Epithelial cell of proximal tubule (primary cell): ENCODE data around the gene PCSK5. TPM values are rescaled to one million over a fixed set of nuclear protein-coding genes. Genes with fewer than 3 reads are reported as not detected.

Experiments
- DNase-seq: peaks from one replicate; pipeline ENCODE4 v3.0.0-alpha.2; 2011; ENCODE audit warnings: low read depth
- H3K4me3 ChIP-seq: 2 replicates; pipeline ENCODE4 v1.5.1; 2011; ENCODE audit warnings: low read depth, mild to moderate bottlenecking, low read length
- CTCF ChIP-seq: conservative IDR thresholded peaks from 2 replicates; pipeline ENCODE4 v1.5.1; 2012; ENCODE audit warnings: low read depth, mild to moderate bottlenecking, low read length
- total RNA-seq: library from RNA; depleted of rRNA; stranded (reverse); fragments of >200 nt; gene quantifications from 2 replicates; pipeline ENCODE4 v1.2.3, GENCODE V29; 2015

Gene PCSK5
- 14.6 and 23.2 TPM in 2 replicates for total RNA-seq

DNA sequence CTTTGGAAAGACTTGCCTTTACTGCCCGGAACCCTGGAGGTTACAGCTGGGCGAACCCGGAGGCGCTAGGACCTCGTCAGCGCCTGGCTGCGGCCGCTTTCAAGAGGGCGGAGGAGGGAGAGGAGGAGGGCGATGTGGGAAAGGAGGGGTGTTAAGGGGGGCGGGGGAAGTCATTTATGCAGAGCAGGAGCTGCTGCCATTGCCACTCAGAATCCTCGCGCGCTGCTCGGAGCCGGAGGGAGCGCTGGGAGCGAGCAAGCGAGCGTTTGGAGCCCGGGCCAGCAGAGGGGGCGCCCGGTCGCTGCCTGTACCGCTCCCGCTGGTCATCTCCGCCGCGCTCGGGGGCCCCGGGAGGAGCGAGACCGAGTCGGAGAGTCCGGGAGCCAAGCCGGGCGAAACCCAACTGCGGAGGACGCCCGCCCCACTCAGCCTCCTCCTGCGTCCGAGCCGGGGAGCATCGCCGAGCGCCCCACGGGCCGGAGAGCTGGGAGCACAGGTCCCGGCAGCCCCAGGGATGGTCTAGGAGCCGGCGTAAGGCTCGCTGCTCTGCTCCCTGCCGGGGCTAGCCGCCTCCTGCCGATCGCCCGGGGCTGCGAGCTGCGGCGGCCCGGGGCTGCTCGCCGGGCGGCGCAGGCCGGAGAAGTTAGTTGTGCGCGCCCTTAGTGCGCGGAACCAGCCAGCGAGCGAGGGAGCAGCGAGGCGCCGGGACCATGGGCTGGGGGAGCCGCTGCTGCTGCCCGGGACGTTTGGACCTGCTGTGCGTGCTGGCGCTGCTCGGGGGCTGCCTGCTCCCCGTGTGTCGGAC, at the start of gene PCSK5:
TSS of gene PCSK5 (plus strand) at position 202 of the 805 bp plus-strand sequence. CDS start at position 711, 509 bp downstream.
- peak within 1 kb of the TSS; percentile 64 for H3K4me3 ChIP-seq
- peak; percentile 68 for DNase-seq
- peak; percentile 31 for TF ChIP-seq CTCF

- DNase-seq: no peak
- TF ChIP-seq CTCF: no peak
- H3K4me3 ChIP-seq: no peak overlapping the region
Measured at GRCh38 chr9:75844321-75844720, 46.2 kb upstream of the PCSK5 start.

DNA sequence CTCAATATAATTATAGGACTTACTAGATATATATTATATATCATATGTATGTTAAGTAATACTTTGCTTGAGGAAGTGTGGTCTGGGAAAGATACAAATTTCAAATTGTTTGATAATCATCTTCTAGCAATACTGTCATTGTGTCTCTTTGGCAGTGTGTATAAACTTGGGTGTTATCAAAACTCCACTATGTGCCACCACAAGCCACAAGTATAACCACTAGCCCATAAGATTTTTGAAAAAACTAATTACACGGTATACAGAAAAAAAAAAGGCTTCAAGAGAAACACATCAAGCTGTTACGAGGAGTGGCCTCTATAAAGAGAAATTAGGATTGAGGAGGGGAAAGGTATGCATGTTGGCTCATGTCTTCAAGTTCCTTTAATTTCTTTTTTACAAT, 44.7 kb upstream of the PCSK5 start:
- no peak for DNase-seq
- no peak overlapping the region for H3K4me3 ChIP-seq
- TF ChIP-seq CTCF: no peak

- no peak overlapping the region for H3K4me3 ChIP-seq
- TF ChIP-seq CTCF: no peak
- no peak for DNase-seq
Measured at GRCh38 chr9:75847085-75847484, 43.4 kb upstream of the PCSK5 start.

DNA sequence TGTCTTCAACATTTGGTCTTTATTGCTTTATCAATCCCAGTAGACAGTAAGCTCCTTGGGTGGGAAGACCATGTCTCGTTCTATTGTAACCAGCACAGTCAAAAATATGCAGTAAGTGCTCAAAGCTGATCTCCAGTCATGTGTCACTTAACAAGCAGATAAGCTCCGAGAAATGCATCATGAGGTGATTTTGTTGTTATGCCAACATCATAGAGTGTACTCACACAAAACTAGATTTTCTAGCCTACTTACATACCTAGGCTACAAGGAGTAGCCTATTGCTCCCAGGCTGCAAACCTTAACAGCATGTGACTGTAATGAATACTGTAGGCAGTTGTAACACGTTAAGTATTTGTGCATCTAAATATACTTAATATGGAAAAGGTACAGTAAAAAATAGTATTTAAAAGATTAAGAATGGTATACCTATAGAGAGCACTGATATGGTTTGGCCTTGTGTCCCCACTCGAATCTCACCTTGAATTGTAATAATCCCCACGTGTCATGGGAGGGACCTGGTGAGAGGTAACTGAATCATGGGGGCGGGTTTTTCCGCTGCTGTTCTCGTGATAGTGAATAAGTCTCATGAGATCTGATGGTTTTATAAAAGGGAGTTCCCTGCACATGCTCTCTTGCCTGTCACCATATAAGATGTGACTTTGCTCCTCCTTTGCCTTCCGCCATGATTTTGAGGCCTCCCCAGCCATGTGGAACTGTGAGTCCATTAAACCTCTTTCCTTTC, 39.8 kb upstream of the PCSK5 start:
- no peak overlapping the region for H3K4me3 ChIP-seq
- no peak for DNase-seq

DNA sequence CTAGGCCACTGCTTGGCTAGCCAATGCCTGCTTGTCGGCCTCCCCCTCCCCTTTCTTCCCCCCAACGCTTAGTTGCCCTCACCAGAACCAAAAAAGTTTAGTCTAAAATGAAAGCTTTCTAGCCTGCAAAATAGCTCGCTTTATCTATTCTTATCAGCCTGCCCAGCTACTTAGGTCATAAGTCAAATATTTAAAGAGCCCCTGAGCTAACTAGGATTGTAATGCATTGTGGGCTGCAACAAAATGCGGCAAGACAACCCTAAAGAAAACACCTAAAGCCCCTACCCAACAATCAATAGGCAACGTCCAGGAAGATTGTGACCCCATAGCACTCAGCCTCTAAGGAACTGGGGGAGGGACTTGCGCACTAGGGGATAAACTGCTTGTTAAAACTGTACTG, 38.6 kb upstream of the PCSK5 start:
- no peak for DNase-seq
- H3K4me3 ChIP-seq: no peak overlapping the region
- no peak for TF ChIP-seq CTCF

More for the DNA sequence above, 39.8 kb upstream of the PCSK5 start:
- no peak for TF ChIP-seq CTCF
